ENCODE data around the gene CROCC.

GRCh38 chr1:17011439-17012307, 89.9 kb downstream of the CROCC start, which contains the start of gene ATP13A2:
- TF ChIP-seq CTCF (IDR thresholded peaks at IDR 0.05) (no peak), POLR2A (IDR thresholded peaks at IDR 0.05) (no peak)
